Smooth muscle cell (in vitro differentiated cells): ENCODE results near the gene GNAS-AS1. TPM values are rescaled to one million over a fixed set of nuclear protein-coding genes. Genes with fewer than 3 reads are reported as not detected.

ENCODE experiments used
- microRNA counts: library from miRNA; unstranded; fragments of <30 nt; microRNA quantifications from one replicate; lab custom pipeline; 2016
- microRNA-seq: library from miRNA; unstranded; fragments of <30 nt; microRNA quantifications from one replicate; pipeline ENCODE4, GENCODE V29; 2016; ENCODE audit warnings: borderline number of aligned reads
- polyA plus RNA-seq: library from polyadenylated mRNA; unstranded; fragments of >200 nt; fragmentation: Nextera tagmentation; extraction: Ambion mirVana; gene quantifications from 2 replicates; pipeline ENCODE4 v1.2.1, GENCODE V29; 2016
- small RNA-seq: library from RNA; depleted of rRNA; stranded (forward); fragments of <200 nt; gene quantifications from one replicate; pipeline ENCODE3, GENCODE V24; 2014
- total RNA-seq: library from RNA; depleted of rRNA; stranded (reverse); fragments of >200 nt; gene quantifications from 2 replicates; pipeline ENCODE4 v1.2.3, GENCODE V29; 2014

The GNAS-AS1 gene
- total and polyA plus RNA-seq, 2 experiments from 2014 or later: 0.40 TPM; not detected in 1

MicroRNAs encoded within 50 kb of the gene (microRNA counts, 767-probe panel; counts per million panel counts)
- microRNA hsa-miR-296-3p (lab: Ali Mortazavi, UCI) (183 counts per million), microRNA hsa-miR-296-5p (lab: Ali Mortazavi, UCI) (6,726 counts per million, percentile 36 among the panel's probes with 10 or more counts), microRNA hsa-miR-298 (lab: Ali Mortazavi, UCI) (183 counts per million)

Small RNA genes within 50 kb of the gene (microRNA-seq; reads per million reads assigned to microRNA genes)
- gene MIR298: not detected

Small RNA genes within 50 kb of the gene (small RNA-seq; reads per million reads assigned to genes)
- gene MIR298 (not detected), gene RF02127 (not detected), gene RF02128 (not detected), gene RF02130 (not detected), gene RF02131 (not detected)

Other genes with a start within 250 kb of the GNAS-AS1 start
- gene STX16, start 199.6 kb downstream of the GNAS-AS1 start, total RNA-seq: 31.3 and 35.8 TPM in 2 replicates
- gene STX16, start 199.6 kb downstream of the GNAS-AS1 start, polyA plus RNA-seq: 22.5 and 38.0 TPM in 2 replicates
- gene NPEPL1, start 158.1 kb downstream of the GNAS-AS1 start, total RNA-seq: 12.1 and 17.7 TPM in 2 replicates
- gene NPEPL1, start 158.1 kb downstream of the GNAS-AS1 start, polyA plus RNA-seq: 32.9 and 46.7 TPM in 2 replicates
- gene GNAS, start 1.8 kb upstream of the GNAS-AS1 start, total RNA-seq: 1,103 and 1,240 TPM in 2 replicates
- gene GNAS, start 1.8 kb upstream of the GNAS-AS1 start, polyA plus RNA-seq: 1,914 and 1,960 TPM in 2 replicates
- 25.4 and 27.6 TPM in 2 replicates for gene NELFCD, start 130.4 kb upstream of the GNAS-AS1 start, total RNA-seq
- 40.3 and 44.9 TPM in 2 replicates for gene NELFCD, start 130.4 kb upstream of the GNAS-AS1 start, polyA plus RNA-seq
- 151 and 171 TPM in 2 replicates for gene CTSZ, start 156.4 kb upstream of the GNAS-AS1 start, total RNA-seq
- gene CTSZ, start 156.4 kb upstream of the GNAS-AS1 start, polyA plus RNA-seq: 9.4 and 12.7 TPM in 2 replicates
- gene TUBB1, start 168.5 kb upstream of the GNAS-AS1 start, total RNA-seq: 0.40 and 0.67 TPM in 2 replicates
- not detected in 2 replicates for gene TUBB1, start 168.5 kb upstream of the GNAS-AS1 start, polyA plus RNA-seq
- gene ATP5F1E, start 181.4 kb upstream of the GNAS-AS1 start, total RNA-seq: 48.1 and 48.6 TPM in 2 replicates
- 265 and 280 TPM in 2 replicates for gene ATP5F1E, start 181.4 kb upstream of the GNAS-AS1 start, polyA plus RNA-seq
- gene PRELID3B, start 191.9 kb upstream of the GNAS-AS1 start, total RNA-seq: 39.1 and 44.9 TPM in 2 replicates
- 20.9 and 25.8 TPM in 2 replicates for gene PRELID3B, start 191.9 kb upstream of the GNAS-AS1 start, polyA plus RNA-seq